SK-N-SH treated with all-trans-retinoic acid at 6 μM for 48 hours (cell line): Measurements from ENCODE around the gene LMNA.
A peak's percentile ranks its signal among the peaks of the same experiment; 100 is the strongest.

Experiments used
- ATAC-seq: fragments of 200-7000 bp; cut with Tn5 transposase; 3 replicates; pipeline ENCODE4 v1.9.1; 2020; ENCODE audit warnings: mild to moderate bottlenecking, moderate library complexity
- ARNTL ChIP-seq: fragments of 450-650 bp; formaldehyde crosslinking; IDR thresholded peaks from 2 replicates; pipeline ENCODE4 v1.5.0; 2020; ENCODE audit warnings: low read depth, mild to moderate bottlenecking, moderate library complexity, borderline replicate concordance
- BACH2 ChIP-seq: fragments of 250-450 bp; sonication (Bioruptor Pico); IDR thresholded peaks from 2 replicates; pipeline ENCODE4 v1.9.0; 2021; ENCODE audit warnings: mild to moderate bottlenecking, borderline replicate concordance
- CREB5 ChIP-seq: fragments of 250-450 bp; sonication (Bioruptor Pico); IDR thresholded peaks from 2 replicates; pipeline ENCODE4 v1.5.1; 2020; ENCODE audit warnings: low read depth, mild to moderate bottlenecking, moderate library complexity
- CSDC2 ChIP-seq: fragments of 250-450 bp; sonication (Bioruptor Pico); IDR thresholded peaks from 2 replicates; pipeline ENCODE4 v1.5.0; 2020; ENCODE audit warnings: mild to moderate bottlenecking, moderate library complexity
- CSRNP3 ChIP-seq: fragments of 250-450 bp; sonication (Bioruptor Pico); IDR thresholded peaks from 2 replicates; pipeline ENCODE4 v1.5.1; 2021; ENCODE audit warnings: mild to moderate bottlenecking, moderate library complexity
- ESRRG ChIP-seq: fragments of 250-450 bp; sonication (Bioruptor Pico); IDR thresholded peaks from 2 replicates; pipeline ENCODE4 v1.6.1; 2021; ENCODE audit warnings: mild to moderate bottlenecking
- GLIS3 ChIP-seq: fragments of 250-450 bp; sonication (Bioruptor Pico); IDR thresholded peaks from 2 replicates; pipeline ENCODE4 v1.5.0; 2020; ENCODE audit warnings: mild to moderate bottlenecking, moderate library complexity
- ISL1 ChIP-seq: fragments of 250-450 bp; sonication (Bioruptor Pico); IDR thresholded peaks from 2 replicates; pipeline ENCODE4 v2.1.2; 2022; ENCODE audit warnings: mild to moderate bottlenecking, moderate library complexity
- OSR1 ChIP-seq: fragments of 250-450 bp; sonication (Bioruptor Pico); IDR thresholded peaks from 2 replicates; pipeline ENCODE4 v1.8.0; 2022; ENCODE audit warnings: moderate library complexity, mild to moderate bottlenecking, inconsistent platforms
- PATZ1 ChIP-seq: fragments of 250-450 bp; sonication (Bioruptor Pico); IDR thresholded peaks from 2 replicates; pipeline ENCODE4 v1.8.0; 2020; ENCODE audit warnings: mild to moderate bottlenecking, moderate library complexity, borderline replicate concordance
- PPARA ChIP-seq: fragments of 250-450 bp; sonication (Bioruptor Pico); IDR thresholded peaks from 2 replicates; pipeline ENCODE4 v1.5.0; 2020; ENCODE audit warnings: mild to moderate bottlenecking, borderline replicate concordance
- RARB ChIP-seq: fragments of 250-450 bp; sonication (Bioruptor Pico); IDR thresholded peaks from 2 replicates; pipeline ENCODE4 v1.8.0; 2021; ENCODE audit warnings: mild to moderate bottlenecking, moderate library complexity
- SNAI2 ChIP-seq: fragments of 250-450 bp; sonication (Bioruptor Pico); IDR thresholded peaks from 2 replicates; pipeline ENCODE4 v1.5.0; 2020; ENCODE audit warnings: mild to moderate bottlenecking, moderate library complexity
- TCF4 ChIP-seq: fragments of 250-450 bp; sonication (Bioruptor Pico); IDR thresholded peaks from 2 replicates; pipeline ENCODE4 v1.8.0; 2021; ENCODE audit warnings: mild to moderate bottlenecking, moderate library complexity, borderline replicate concordance
- TOX ChIP-seq: fragments of 250-450 bp; sonication (Bioruptor Pico); IDR thresholded peaks from 2 replicates; pipeline ENCODE4 v1.8.0; 2021; ENCODE audit warnings: mild to moderate bottlenecking, moderate library complexity, borderline replicate concordance
- TSHZ2 ChIP-seq: fragments of 250-450 bp; sonication (Bioruptor Pico); IDR thresholded peaks from 2 replicates; pipeline ENCODE4 v1.5.0; 2020; ENCODE audit warnings: mild to moderate bottlenecking, moderate library complexity
- ZC3H10 ChIP-seq: fragments of 250-450 bp; sonication (Bioruptor Pico); IDR thresholded peaks from 2 replicates; pipeline ENCODE4 v1.5.1; 2021; ENCODE audit warnings: mild to moderate bottlenecking, moderate library complexity
- ZFP3 ChIP-seq: fragments of 250-450 bp; sonication (Bioruptor Pico); IDR thresholded peaks from 2 replicates; pipeline ENCODE4 v1.5.0; 2020; ENCODE audit warnings: mild to moderate bottlenecking, moderate library complexity
- ZFP30 ChIP-seq: fragments of 450-650 bp; formaldehyde crosslinking; IDR thresholded peaks from 2 replicates; pipeline ENCODE4 v1.5.0; 2022; ENCODE audit warnings: mild to moderate bottlenecking, moderate library complexity
- ZNF565 ChIP-seq: fragments of 450-650 bp; formaldehyde crosslinking; conservative IDR thresholded peaks from 2 replicates; pipeline ENCODE4 v1.5.0; 2020; ENCODE audit warnings: low read depth, mild to moderate bottlenecking, moderate library complexity
- ZNF70 ChIP-seq: fragments of 450-650 bp; formaldehyde crosslinking; IDR thresholded peaks from 2 replicates; pipeline ENCODE4 v1.5.0; 2020; ENCODE audit warnings: mild to moderate bottlenecking, moderate library complexity
- ZNF8 ChIP-seq: fragments of 450-650 bp; formaldehyde crosslinking; IDR thresholded peaks from 2 replicates; pipeline ENCODE4 v1.5.0; 2020; ENCODE audit warnings: mild to moderate bottlenecking, moderate library complexity

The LMNA gene

GRCh38 chr1:156080241-156080862 is 34.2 kb upstream of the LMNA start:
- TF ChIP-seq PPARA (CRISPR knock-in tag) (no peak), TSHZ2 (CRISPR knock-in tag) (no peak)
- ATAC-seq = peak; percentile 2; the same call in 1 of the 3 replicates

DNA sequence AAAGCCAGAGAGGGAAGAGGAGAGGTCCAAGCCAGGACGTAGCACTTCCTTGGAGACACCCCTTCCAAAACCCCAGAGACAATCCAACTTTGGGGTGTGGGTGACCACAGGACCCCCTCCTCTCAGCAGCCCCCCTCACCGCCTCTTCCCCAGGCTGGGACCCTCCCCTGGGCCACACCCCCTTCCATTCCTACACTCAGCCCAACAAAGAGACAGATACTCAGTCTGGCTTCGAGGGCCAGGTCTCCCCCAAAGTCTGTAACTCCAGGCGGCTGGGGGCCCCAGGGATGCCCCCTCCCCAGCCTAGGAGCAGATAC is 33.7 kb upstream of the LMNA start:
- TF ChIP-seq ZNF8 (CRISPR knock-in tag) (no peak), TSHZ2 (CRISPR knock-in tag) (no peak), PPARA (CRISPR knock-in tag) (no peak), ZFP30 (CRISPR knock-in tag) (no peak), TCF4 (CRISPR knock-in tag) (no peak), RARB (no peak), PATZ1 (CRISPR knock-in tag) (no peak), GLIS3 (no peak)

DNA sequence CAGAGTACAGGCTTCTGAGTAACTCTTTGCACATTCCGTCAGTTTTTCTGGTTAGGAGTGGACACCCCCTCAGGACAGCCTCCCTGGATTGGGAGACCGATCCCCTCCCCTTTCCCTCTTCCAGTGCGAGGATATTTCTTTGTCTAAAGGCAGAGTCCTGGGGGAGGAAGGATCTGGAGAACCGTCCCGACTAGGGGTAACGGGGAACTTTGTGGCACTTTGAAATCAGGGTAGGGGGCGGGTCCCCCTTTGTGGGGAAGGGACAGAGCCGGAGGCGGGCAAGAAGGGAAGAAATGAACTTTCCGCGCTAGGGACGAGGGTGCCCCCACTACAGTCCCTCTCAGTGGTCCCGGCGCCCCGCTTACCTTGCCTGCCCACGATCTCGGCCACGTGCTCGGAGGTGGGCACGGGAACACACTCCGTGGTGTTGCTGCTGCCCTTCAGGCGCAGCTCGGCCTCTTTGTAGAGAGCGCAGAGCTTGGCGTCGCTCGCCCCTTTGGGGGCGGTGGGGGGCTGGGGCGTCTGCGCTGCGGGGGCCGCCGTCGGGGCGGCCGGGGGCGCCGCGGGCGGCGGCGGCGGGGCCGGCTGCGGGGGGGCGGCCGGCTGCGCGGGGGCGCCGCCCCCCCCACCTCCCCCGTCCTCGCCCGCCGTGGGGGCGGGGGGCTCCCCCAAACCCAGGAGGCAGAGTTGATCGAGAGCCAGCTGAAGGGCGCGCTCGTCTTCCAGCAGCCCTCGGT is 33.2 kb upstream of the LMNA start:
- ATAC-seq = peak; percentile 10
- no peak for TF ChIP-seq TOX (CRISPR knock-in tag)
- no peak for TF ChIP-seq ISL1 (CRISPR knock-in tag)
- TF ChIP-seq SNAI2 (CRISPR knock-in tag) = no peak
- no peak for TF ChIP-seq ZFP3
- no peak for TF ChIP-seq ZNF565
- no peak for TF ChIP-seq ZC3H10 (CRISPR knock-in tag)
- no peak for TF ChIP-seq PATZ1 (CRISPR knock-in tag)
- TF ChIP-seq CREB5 (CRISPR knock-in tag) = no peak
- TF ChIP-seq ARNTL = no peak
- no peak for TF ChIP-seq BACH2 (CRISPR knock-in tag)
- no peak for TF ChIP-seq CSDC2 (CRISPR knock-in tag)
- no peak for TF ChIP-seq TSHZ2 (CRISPR knock-in tag)
- no peak for TF ChIP-seq RARB
- no peak for TF ChIP-seq ESRRG (CRISPR knock-in tag)
- TF ChIP-seq CSRNP3 (CRISPR knock-in tag) = no peak
- no peak for TF ChIP-seq OSR1 (CRISPR knock-in tag)
- TF ChIP-seq ZNF70 (CRISPR knock-in tag) = no peak
- no peak for TF ChIP-seq ZFP30 (CRISPR knock-in tag)
- no peak for TF ChIP-seq TCF4 (CRISPR knock-in tag)

More for the DNA sequence above, 33.7 kb upstream of the LMNA start:
- ATAC-seq = peak; percentile 17
